ENCODE data around the gene SMAD7.
A peak's percentile ranks its signal among the peaks of the same experiment; 100 is the strongest.

SMAD7 gene

GRCh38 chr18:48996901-48997463 lies 46.2 kb upstream of the SMAD7 start:
- WGBS (ENCODE audit: extremely low coverage, insufficient coverage, insufficient read length), result no CpG with 5 or more reads among the region's 8 CpGs
- peak overlapping the region; percentile 69 for H2BK5ac ChIP-seq (ENCODE audit: low read depth, low read length, poor library complexity)
- H3K9ac ChIP-seq (ENCODE audit: low read length), result no peak overlapping the region
- no peaks in the 10 kb centered on the region for H3K36me3 ChIP-seq (ENCODE audit: control insufficient read depth in 1 of 2, insufficient read depth in 2 of 2, low read length in 2 of 2)
- H3K79me1 ChIP-seq (ENCODE audit: low read length), result peaks cover 50% of the 10 kb centered on the region
- peak overlapping the region; percentile 71 for H2BK12ac ChIP-seq (ENCODE audit: low read length)
- H3K23ac ChIP-seq (ENCODE audit: low read length), result no peak overlapping the region
- DNase-seq, result peak; percentile 80 to 95
- H3K18ac ChIP-seq (ENCODE audit: low read length), result peak overlapping the region; percentile 70
- H3K14ac ChIP-seq (ENCODE audit: low read length), result peak overlapping the region; percentile 36
- H3K79me2 ChIP-seq (ENCODE audit: control insufficient read depth, insufficient read depth, low read length, poor library complexity), result peaks cover 4% of the 10 kb centered on the region
- H4K12ac ChIP-seq (ENCODE audit: low read depth, low read length), result peak overlapping the region; percentile 19
- peak overlapping the region; percentile 74 for H4K91ac ChIP-seq (ENCODE audit: low read depth, low read length)
- H3K4me2 ChIP-seq (ENCODE audit: low read length), result peak overlapping the region; percentile 30
- peak overlapping the region; percentile 19 for H3K4ac ChIP-seq (ENCODE audit: low read depth, low read length)
- peaks cover 2% of the 10 kb centered on the region for H3K9me3 ChIP-seq (ENCODE audit: insufficient read depth, low read depth, low read length)
- no peak overlapping the region for H3K4me3 ChIP-seq (ENCODE audit: low read depth, low read length)
- peak overlapping the region; percentile 88 for H3K27ac ChIP-seq (ENCODE audit: low read depth, low read length)
- no peak overlapping the region for H2AFZ ChIP-seq (ENCODE audit: insufficient read depth, low read length, poor library complexity)
- peak overlapping the region; percentile 3 for H2AK5ac ChIP-seq (ENCODE audit: low read length)
- peak overlapping the region; percentile 72 for H4K8ac ChIP-seq (ENCODE audit: low read depth, low read length)
- no peaks in the 10 kb centered on the region for H3K27me3 ChIP-seq (ENCODE audit: insufficient read depth, low read length)
- peak overlapping the region; percentile 86 for H2BK120ac ChIP-seq (ENCODE audit: insufficient read depth, low read length, poor library complexity)
- H3K4me1 ChIP-seq (ENCODE audit: control insufficient read depth in 1 of 2, insufficient read depth in 2 of 2, low read length in 2 of 2), result peaks cover 38 to 43% of the 10 kb centered on the region in 2 experiments

- peak overlapping the region; percentile 5 for H2BK120ac ChIP-seq (ENCODE audit: insufficient read depth, low read length, poor library complexity)
- H3K18ac ChIP-seq (ENCODE audit: low read length), result no peak overlapping the region
- peaks cover 57% of the 10 kb centered on the region for H3K79me1 ChIP-seq (ENCODE audit: low read length)
- no peak overlapping the region for H4K12ac ChIP-seq (ENCODE audit: low read depth, low read length)
- H4K91ac ChIP-seq (ENCODE audit: low read depth, low read length), result peak overlapping the region; percentile 67
- no peaks in the 10 kb centered on the region for H3K36me3 ChIP-seq (ENCODE audit: control insufficient read depth in 1 of 2, insufficient read depth in 2 of 2, low read length in 2 of 2)
- peak overlapping the region; percentile 24 for H2BK5ac ChIP-seq (ENCODE audit: low read depth, low read length, poor library complexity)
- DNase-seq, result peak in 1 of 2 donors; percentile 44
- H3K4me2 ChIP-seq (ENCODE audit: low read length), result no peak overlapping the region
- peaks cover 2% of the 10 kb centered on the region for H3K9me3 ChIP-seq (ENCODE audit: insufficient read depth, low read depth, low read length)
- H3K4me3 ChIP-seq (ENCODE audit: low read depth, low read length), result no peak overlapping the region
- WGBS (ENCODE audit: extremely low coverage, insufficient coverage, insufficient read length), result no CpG with 5 or more reads among the region's 4 CpGs
- H2AK5ac ChIP-seq (ENCODE audit: low read length), result peak overlapping the region; percentile 39
- H3K9ac ChIP-seq (ENCODE audit: low read length), result no peak overlapping the region
- H3K4me1 ChIP-seq (ENCODE audit: control insufficient read depth in 1 of 2, insufficient read depth in 2 of 2, low read length in 2 of 2), result peaks cover 44 to 51% of the 10 kb centered on the region in 2 experiments
- no peaks in the 10 kb centered on the region for H3K27me3 ChIP-seq (ENCODE audit: insufficient read depth, low read length)
- H2BK12ac ChIP-seq (ENCODE audit: low read length), result peak overlapping the region; percentile 72
- H3K14ac ChIP-seq (ENCODE audit: low read length), result peak overlapping the region; percentile 33
- no peak overlapping the region for H2AFZ ChIP-seq (ENCODE audit: insufficient read depth, low read length, poor library complexity)
- no peak overlapping the region for H3K27ac ChIP-seq (ENCODE audit: low read depth, low read length)
- H3K4ac ChIP-seq (ENCODE audit: low read depth, low read length), result peak overlapping the region; percentile 2
- no peak overlapping the region for H4K8ac ChIP-seq (ENCODE audit: low read depth, low read length)
- no peak overlapping the region for H3K23ac ChIP-seq (ENCODE audit: low read length)
- H3K79me2 ChIP-seq (ENCODE audit: control insufficient read depth, insufficient read depth, low read length, poor library complexity), result peaks cover 6% of the 10 kb centered on the region
Observed at GRCh38 chr18:48996041-48996440, 45.3 kb upstream of the SMAD7 start.

- Histone ChIP-seq H3K4ac (ENCODE audit: low read depth, low read length) (no peak overlapping the region), H3K4me2 (ENCODE audit: low read length) (no peak overlapping the region), H3K14ac (ENCODE audit: low read length) (peak overlapping the region; percentile 16)
Observed at GRCh38 chr18:48994926-48995835, 44.4 kb upstream of the SMAD7 start.

GRCh38 chr18:48994044-48994651 lies 43.4 kb upstream of the SMAD7 start:
- Histone ChIP-seq H3K4me2 (ENCODE audit: low read length) (no peak overlapping the region), H3K14ac (ENCODE audit: low read length) (no peak overlapping the region), H2BK12ac (ENCODE audit: low read length) (peak overlapping the region; percentile 52), H2BK120ac (ENCODE audit: insufficient read depth, low read length, poor library complexity) (peak overlapping the region; percentile 36), H3K79me1 (ENCODE audit: low read length) (peaks cover 72% of the 10 kb centered on the region), H2AK5ac (ENCODE audit: low read length) (no peak overlapping the region), H3K27ac (ENCODE audit: low read depth, low read length) (no peak overlapping the region), H3K27me3 (ENCODE audit: insufficient read depth, low read length) (no peaks in the 10 kb centered on the region), H3K4ac (ENCODE audit: low read depth, low read length) (no peak overlapping the region), H2AFZ (ENCODE audit: insufficient read depth, low read length, poor library complexity) (no peak overlapping the region), H4K8ac (ENCODE audit: low read depth, low read length) (no peak overlapping the region), H3K18ac (ENCODE audit: low read length) (peak overlapping the region; percentile 4), H3K9ac (ENCODE audit: low read length) (no peak overlapping the region), H4K91ac (ENCODE audit: low read depth, low read length) (peak overlapping the region; percentile 62), H2BK5ac (ENCODE audit: low read depth, low read length, poor library complexity) (no peak overlapping the region), H3K4me3 (ENCODE audit: low read depth, low read length) (no peak overlapping the region), H3K4me1 (ENCODE audit: control insufficient read depth in 1 of 2, insufficient read depth in 2 of 2, low read length in 2 of 2) (peaks cover 60 to 66% of the 10 kb centered on the region in 2 experiments), H3K36me3 (ENCODE audit: control insufficient read depth in 1 of 2, insufficient read depth in 2 of 2, low read length in 2 of 2) (no peaks in the 10 kb centered on the region), H3K9me3 (ENCODE audit: insufficient read depth, low read depth, low read length) (peaks cover 2% of the 10 kb centered on the region), H3K23ac (ENCODE audit: low read length) (no peak overlapping the region), H4K12ac (ENCODE audit: low read depth, low read length) (no peak overlapping the region), H3K79me2 (ENCODE audit: control insufficient read depth, insufficient read depth, low read length, poor library complexity) (peaks cover 10% of the 10 kb centered on the region)
- WGBS (ENCODE audit: extremely low coverage, insufficient coverage, insufficient read length), result no CpG with 5 or more reads among the region's 15 CpGs
- DNase-seq, result peak in 1 of 2 donors; percentile 20

More at GRCh38 chr18:48994926-48995835, 44.4 kb upstream of the SMAD7 start:
- no peak overlapping the region for H2BK5ac ChIP-seq (ENCODE audit: low read depth, low read length, poor library complexity)
- peak overlapping the region; percentile 5 for H2BK120ac ChIP-seq (ENCODE audit: insufficient read depth, low read length, poor library complexity)
- H4K8ac ChIP-seq (ENCODE audit: low read depth, low read length), result no peak overlapping the region
- no peak overlapping the region for H3K4me3 ChIP-seq (ENCODE audit: low read depth, low read length)
- peak overlapping the region; percentile 24 for H2BK12ac ChIP-seq (ENCODE audit: low read length)
- H4K91ac ChIP-seq (ENCODE audit: low read depth, low read length), result peak overlapping the region; percentile 13
- no peak overlapping the region for H3K23ac ChIP-seq (ENCODE audit: low read length)
- H3K27me3 ChIP-seq (ENCODE audit: insufficient read depth, low read length), result no peaks in the 10 kb centered on the region
- H4K12ac ChIP-seq (ENCODE audit: low read depth, low read length), result no peak overlapping the region
- H3K9me3 ChIP-seq (ENCODE audit: insufficient read depth, low read depth, low read length), result peaks cover 2% of the 10 kb centered on the region
- DNase-seq, result no peak
- peaks cover 53 to 59% of the 10 kb centered on the region in 2 experiments for H3K4me1 ChIP-seq (ENCODE audit: control insufficient read depth in 1 of 2, insufficient read depth in 2 of 2, low read length in 2 of 2)
- H2AK5ac ChIP-seq (ENCODE audit: low read length), result peak overlapping the region; percentile 28
- H3K79me2 ChIP-seq (ENCODE audit: control insufficient read depth, insufficient read depth, low read length, poor library complexity), result peaks cover 10% of the 10 kb centered on the region
- no peaks in the 10 kb centered on the region for H3K36me3 ChIP-seq (ENCODE audit: control insufficient read depth in 1 of 2, insufficient read depth in 2 of 2, low read length in 2 of 2)
- peaks cover 63% of the 10 kb centered on the region for H3K79me1 ChIP-seq (ENCODE audit: low read length)
- peak overlapping the region; percentile 6 for H3K18ac ChIP-seq (ENCODE audit: low read length)
- no peak overlapping the region for H3K9ac ChIP-seq (ENCODE audit: low read length)
- no CpG with 5 or more reads among the region's 20 CpGs for WGBS (ENCODE audit: extremely low coverage, insufficient coverage, insufficient read length)
- no peak overlapping the region for H2AFZ ChIP-seq (ENCODE audit: insufficient read depth, low read length, poor library complexity)
- no peak overlapping the region for H3K27ac ChIP-seq (ENCODE audit: low read depth, low read length)
